Activated B cell treated with CpG ODN at 0.5 μM for 24 hours (primary cell): ENCODE data around the gene SPOCK1. TPM values are rescaled to one million over a fixed set of nuclear protein-coding genes. Genes with fewer than 3 reads are reported as not detected.

Experiments used
- ATAC-seq: fragments of 200-7000 bp; cut with Tn5 transposase; one replicate; pipeline ENCODE4 v1.10.0; 2021; ENCODE audit warnings: low read depth, mild to moderate bottlenecking, moderate library complexity
- CTCF ChIA-PET: fragments of 350-600 bp; sonication (Branson Sonifier 250); formaldehyde crosslinking; loops from one replicate; lab custom pipeline; 2021; ENCODE audit warnings: antibody characterized with exemption; lab: Charles Lee
- POLR2A ChIA-PET: fragments of 350-600 bp; sonication (Branson Sonifier 250); formaldehyde crosslinking; loops from one replicate; lab custom pipeline; 2021; ENCODE audit warnings: antibody characterized with exemption; lab: Charles Lee
- DNase-seq: peaks from one replicate; pipeline ENCODE4 v3.0.0; 2022
- H3K27ac Mint-ChIP-seq: one replicate; pipeline ENCODE4 v1.8.0; 2020; ENCODE audit warnings: mixed read lengths
- H3K27me3 Mint-ChIP-seq: one replicate; pipeline ENCODE4 v1.8.0; 2021; ENCODE audit warnings: mixed read lengths
- H3K36me3 Mint-ChIP-seq: one replicate; pipeline ENCODE4 v1.8.0; 2021; ENCODE audit warnings: low read depth, mixed read lengths
- H3K4me1 Mint-ChIP-seq: one replicate; pipeline ENCODE4 v1.8.0; 2021; ENCODE audit warnings: mixed read lengths
- H3K4me3 Mint-ChIP-seq: one replicate; pipeline ENCODE4 v1.8.0; 2020; ENCODE audit warnings: mild to moderate bottlenecking, mixed read lengths
- H3K9me3 Mint-ChIP-seq: one replicate; pipeline ENCODE4 v1.8.0; 2020; ENCODE audit warnings: mixed read lengths
- CTCF ChIP-seq: fragments of 200-600 bp; IDR thresholded peaks from one replicate; pipeline ENCODE4 v1.8.0; 2022; ENCODE audit warnings: antibody characterized with exemption, mild to moderate bottlenecking
- intact Hi-C: fragments of 100-400 bp; cut with micrococcal nuclease; formaldehyde crosslinking; loops from one replicate; pipeline ENCODE4 v1.15.1; 2024
- total RNA-seq: library from RNA; stranded (reverse); gene quantifications from 2 replicates; pipeline ENCODE4 v1.2.3, GENCODE V29; 2022

SPOCK1 gene
- total RNA-seq, 1 donor from 2014 or later = not detected

GRCh38 chr5:137292461-137293027 lies 206.6 kb downstream of the SPOCK1 start:
- DNase-seq (no peak), ATAC-seq (no peak)
- no peak overlapping the region for H3K4me3 Mint-ChIP-seq
- H3K9me3 Mint-ChIP-seq = no peaks in the 10 kb centered on the region
- no peak for TF ChIP-seq CTCF
- peaks cover 4% of the 10 kb centered on the region for H3K27me3 Mint-ChIP-seq
- intact Hi-C loops = no loop called here
- ChIA-PET CTCF (no interaction called here), POLR2A (no interaction called here)
- H3K36me3 Mint-ChIP-seq = no peaks in the 10 kb centered on the region
- H3K4me1 Mint-ChIP-seq = no peaks in the 10 kb centered on the region
- no peak overlapping the region for H3K27ac Mint-ChIP-seq

- POLR2A ChIA-PET = no interaction called here
- H3K36me3 Mint-ChIP-seq = no peaks in the 10 kb centered on the region
- no peak overlapping the region for H3K27ac Mint-ChIP-seq
- H3K9me3 Mint-ChIP-seq = no peaks in the 10 kb centered on the region
- CTCF ChIA-PET = no interaction called here
- TF ChIP-seq CTCF = no peak
- DNase-seq = no peak
- intact Hi-C loops = no loop called here
- H3K4me3 Mint-ChIP-seq = no peak overlapping the region
- no peaks in the 10 kb centered on the region for H3K4me1 Mint-ChIP-seq
- ATAC-seq = no peak
- peaks cover 7% of the 10 kb centered on the region for H3K27me3 Mint-ChIP-seq
These were observed 207.7 kb downstream of the SPOCK1 start for GRCh38 chr5:137291436-137291835.

- POLR2A ChIA-PET = no interaction called here
- CTCF ChIA-PET = no interaction called here
- ATAC-seq (no peak), DNase-seq (no peak)
- TF ChIP-seq CTCF = no peak
- Mint-ChIP-seq H3K9me3 (no peaks in the 10 kb centered on the region), H3K4me1 (no peaks in the 10 kb centered on the region), H3K27me3 (peaks cover 8% of the 10 kb centered on the region), H3K4me3 (no peak overlapping the region), H3K36me3 (no peaks in the 10 kb centered on the region), H3K27ac (no peak overlapping the region)
- intact Hi-C loops = no loop called here
These were observed 208.1 kb downstream of the SPOCK1 start for GRCh38 chr5:137291031-137291430.

- Mint-ChIP-seq H3K4me1 (no peaks in the 10 kb centered on the region), H3K27ac (no peak overlapping the region), H3K27me3 (peaks cover 8% of the 10 kb centered on the region), H3K9me3 (no peaks in the 10 kb centered on the region), H3K4me3 (no peak overlapping the region), H3K36me3 (no peaks in the 10 kb centered on the region)
- ChIA-PET POLR2A (no interaction called here), CTCF (no interaction called here)
- TF ChIP-seq CTCF = no peak
- no peak for ATAC-seq
- intact Hi-C loops = no loop called here
- DNase-seq = no peak
These were observed 208.8 kb downstream of the SPOCK1 start for GRCh38 chr5:137290373-137290772.

GRCh38 chr5:137289856-137290255 lies 209.3 kb downstream of the SPOCK1 start:
- H3K4me3 Mint-ChIP-seq = no peak overlapping the region
- DNase-seq (no peak), ATAC-seq (no peak)
- no peak for TF ChIP-seq CTCF
- no peaks in the 10 kb centered on the region for H3K36me3 Mint-ChIP-seq
- ChIA-PET CTCF (no interaction called here), POLR2A (no interaction called here)
- no peak overlapping the region for H3K27ac Mint-ChIP-seq
- intact Hi-C loops = no loop called here
- H3K27me3 Mint-ChIP-seq = peaks cover 8% of the 10 kb centered on the region
- H3K9me3 Mint-ChIP-seq = no peaks in the 10 kb centered on the region
- no peaks in the 10 kb centered on the region for H3K4me1 Mint-ChIP-seq
